ENCODE results near the gene GLIS1.

Gene GLIS1

GRCh38 chr1:53499257-53500203 is 239.4 kb downstream of the GLIS1 start:
- Histone ChIP-seq H3K4me1 (no peaks in the 10 kb centered on the region), H3K9me3 (no peaks in the 10 kb centered on the region), H3K36me3 (replicated peaks) (no peaks in the 10 kb centered on the region), H3K27me3 (ENCODE audit: low read depth) (no peaks in the 10 kb centered on the region), H3K4me3 (no peak overlapping the region)
- no peak for DNase-seq (ENCODE audit: low spot score in 2 of 2)
- in situ Hi-C loops (cut with MboI; ENCODE audit: low sequenced_read_pairs): loop anchor here (25.0 kb wide), 2 partner anchors 188 to 463 kb away; no protein-coding TSS in a partner anchor

- no peaks in the 10 kb centered on the region for H3K9me3 ChIP-seq
- in situ Hi-C loops (cut with MboI; ENCODE audit: low sequenced_read_pairs): loop anchor here (25.0 kb wide), 2 partner anchors 189 to 464 kb away; no protein-coding TSS in a partner anchor
- H3K27me3 ChIP-seq (ENCODE audit: low read depth): no peaks in the 10 kb centered on the region
- no peak for DNase-seq (ENCODE audit: low spot score in 2 of 2)
- no peaks in the 10 kb centered on the region for H3K36me3 ChIP-seq (replicated peaks)
- no peaks in the 10 kb centered on the region for H3K4me1 ChIP-seq
- H3K4me3 ChIP-seq: no peak overlapping the region
Measured at GRCh38 chr1:53498555-53499131, 240.3 kb downstream of the GLIS1 start.

GRCh38 chr1:53495633-53496345 is 243.2 kb downstream of the GLIS1 start:
- no peaks in the 10 kb centered on the region for H3K27me3 ChIP-seq (ENCODE audit: low read depth)
- H3K9me3 ChIP-seq: no peaks in the 10 kb centered on the region
- in situ Hi-C loops (cut with MboI; ENCODE audit: low sequenced_read_pairs): loop anchor here (25.0 kb wide), 2 partner anchors 192 to 467 kb away; no protein-coding TSS in a partner anchor
- no peaks in the 10 kb centered on the region for H3K4me1 ChIP-seq
- DNase-seq (ENCODE audit: low spot score in 2 of 2): no peak
- H3K4me3 ChIP-seq: no peak overlapping the region
- H3K36me3 ChIP-seq (replicated peaks): no peaks in the 10 kb centered on the region

- Histone ChIP-seq H3K36me3 (replicated peaks) (no peaks in the 10 kb centered on the region), H3K4me3 (no peak overlapping the region), H3K4me1 (peaks cover 3% of the 10 kb centered on the region; the same call in 1 of the 2 replicates), H3K9me3 (no peaks in the 10 kb centered on the region), H3K27me3 (ENCODE audit: low read depth) (peaks cover 4% of the 10 kb centered on the region)
- in situ Hi-C loops (cut with MboI; ENCODE audit: low sequenced_read_pairs): loop anchor here (25.0 kb wide), 2 partner anchors 197 to 472 kb away; no protein-coding TSS in a partner anchor
- DNase-seq (ENCODE audit: low spot score in 2 of 2): no peak
Measured at GRCh38 chr1:53490351-53490750, 248.6 kb downstream of the GLIS1 start.

- in situ Hi-C loops (cut with MboI; ENCODE audit: low sequenced_read_pairs): loop anchor here (10.0 to 25.0 kb wide), 3 partner anchors 201 to 476 kb away; no protein-coding TSS in a partner anchor
- H3K36me3 ChIP-seq (replicated peaks): no peaks in the 10 kb centered on the region
- H3K27me3 ChIP-seq (ENCODE audit: low read depth): peaks cover 4% of the 10 kb centered on the region
- DNase-seq (ENCODE audit: low spot score in 2 of 2): no peak
- no peaks in the 10 kb centered on the region for H3K9me3 ChIP-seq
- H3K4me3 ChIP-seq: no peak overlapping the region
- H3K4me1 ChIP-seq: peaks cover 3% of the 10 kb centered on the region; the same call in 1 of the 2 replicates
Measured at GRCh38 chr1:53486395-53487026, 252.5 kb downstream of the GLIS1 start.

- in situ Hi-C loops (cut with MboI; ENCODE audit: low sequenced_read_pairs): loop anchor here (10.0 to 25.0 kb wide), 3 partner anchors 202 to 477 kb away; no protein-coding TSS in a partner anchor
- Histone ChIP-seq H3K4me1 (peaks cover 3% of the 10 kb centered on the region; the same call in 1 of the 2 replicates), H3K36me3 (replicated peaks) (no peaks in the 10 kb centered on the region), H3K27me3 (ENCODE audit: low read depth) (peaks cover 4% of the 10 kb centered on the region), H3K9me3 (no peaks in the 10 kb centered on the region), H3K4me3 (no peak overlapping the region)
- DNase-seq (ENCODE audit: low spot score in 2 of 2): peak; percentile 70 to 91
Measured at GRCh38 chr1:53485478-53486394, 253.2 kb downstream of the GLIS1 start.

GRCh38 chr1:53484705-53485477 is 254.1 kb downstream of the GLIS1 start:
- no peaks in the 10 kb centered on the region for H3K9me3 ChIP-seq
- DNase-seq (ENCODE audit: low spot score in 2 of 2): no peak
- H3K4me3 ChIP-seq: no peak overlapping the region
- in situ Hi-C loops (cut with MboI; ENCODE audit: low sequenced_read_pairs): loop anchor here (10.0 to 25.0 kb wide), 3 partner anchors 202 to 477 kb away; no protein-coding TSS in a partner anchor
- H3K27me3 ChIP-seq (ENCODE audit: low read depth): peaks cover 4% of the 10 kb centered on the region
- H3K36me3 ChIP-seq (replicated peaks): no peaks in the 10 kb centered on the region
- peaks cover 3% of the 10 kb centered on the region; the same call in 1 of the 2 replicates for H3K4me1 ChIP-seq

- Histone ChIP-seq H3K4me1 (peaks cover 3% of the 10 kb centered on the region; the same call in 1 of the 2 replicates), H3K36me3 (replicated peaks) (no peaks in the 10 kb centered on the region), H3K27me3 (ENCODE audit: low read depth) (peaks cover 4% of the 10 kb centered on the region), H3K9me3 (no peaks in the 10 kb centered on the region), H3K4me3 (no peak overlapping the region)
- in situ Hi-C loops (cut with MboI; ENCODE audit: low sequenced_read_pairs): loop anchor here (10.0 to 25.0 kb wide), 3 partner anchors 204 to 479 kb away; no protein-coding TSS in a partner anchor
- DNase-seq (ENCODE audit: low spot score in 2 of 2): no peak
Measured at GRCh38 chr1:53483656-53484055, 255.3 kb downstream of the GLIS1 start.

GRCh38 chr1:53483170-53483569 is 255.8 kb downstream of the GLIS1 start:
- peaks cover 3% of the 10 kb centered on the region; the same call in 1 of the 2 replicates for H3K4me1 ChIP-seq
- DNase-seq (ENCODE audit: low spot score in 2 of 2): no peak
- in situ Hi-C loops (cut with MboI; ENCODE audit: low sequenced_read_pairs): loop anchor here (10.0 to 25.0 kb wide), 3 partner anchors 204 to 479 kb away; no protein-coding TSS in a partner anchor
- H3K4me3 ChIP-seq: no peak overlapping the region
- H3K36me3 ChIP-seq (replicated peaks): no peaks in the 10 kb centered on the region
- H3K9me3 ChIP-seq: no peaks in the 10 kb centered on the region
- H3K27me3 ChIP-seq (ENCODE audit: low read depth): peaks cover 2% of the 10 kb centered on the region

- DNase-seq (ENCODE audit: low spot score in 2 of 2): no peak
Measured at GRCh38 chr1:53482441-53483153, 256.4 kb downstream of the GLIS1 start.

GRCh38 chr1:53481456-53481855 is 257.5 kb downstream of the GLIS1 start:
- Histone ChIP-seq H3K4me1 (peaks cover 3% of the 10 kb centered on the region; the same call in 1 of the 2 replicates), H3K36me3 (replicated peaks) (no peaks in the 10 kb centered on the region), H3K27me3 (ENCODE audit: low read depth) (peaks cover 2% of the 10 kb centered on the region; the same call in 1 of the 2 replicates), H3K4me3 (no peak overlapping the region), H3K9me3 (no peaks in the 10 kb centered on the region)
- DNase-seq (ENCODE audit: low spot score in 2 of 2): no peak
- in situ Hi-C loops (cut with MboI; ENCODE audit: low sequenced_read_pairs): loop anchor here (10.0 to 25.0 kb wide), 3 partner anchors 206 to 481 kb away; no protein-coding TSS in a partner anchor

More at GRCh38 chr1:53482441-53483153, 256.4 kb downstream of the GLIS1 start:
- Histone ChIP-seq H3K9me3 (no peaks in the 10 kb centered on the region), H3K36me3 (replicated peaks) (no peaks in the 10 kb centered on the region), H3K4me3 (no peak overlapping the region), H3K4me1 (peaks cover 3% of the 10 kb centered on the region; the same call in 1 of the 2 replicates), H3K27me3 (ENCODE audit: low read depth) (peaks cover 2% of the 10 kb centered on the region)
- in situ Hi-C loops (cut with MboI; ENCODE audit: low sequenced_read_pairs): loop anchor here (10.0 to 25.0 kb wide), 3 partner anchors 205 to 480 kb away; no protein-coding TSS in a partner anchor

Measured in HAP-1 (cell line).